Eye (tissue), 1 donor: ENCODE results near the gene SORCS2.
A peak's percentile ranks its signal among the peaks of the same experiment; 100 is the strongest.

Experiments
- DNase-seq: peaks from one replicate; pipeline ENCODE4 v3.0.0-alpha.2; 2015

Gene SORCS2

DNA sequence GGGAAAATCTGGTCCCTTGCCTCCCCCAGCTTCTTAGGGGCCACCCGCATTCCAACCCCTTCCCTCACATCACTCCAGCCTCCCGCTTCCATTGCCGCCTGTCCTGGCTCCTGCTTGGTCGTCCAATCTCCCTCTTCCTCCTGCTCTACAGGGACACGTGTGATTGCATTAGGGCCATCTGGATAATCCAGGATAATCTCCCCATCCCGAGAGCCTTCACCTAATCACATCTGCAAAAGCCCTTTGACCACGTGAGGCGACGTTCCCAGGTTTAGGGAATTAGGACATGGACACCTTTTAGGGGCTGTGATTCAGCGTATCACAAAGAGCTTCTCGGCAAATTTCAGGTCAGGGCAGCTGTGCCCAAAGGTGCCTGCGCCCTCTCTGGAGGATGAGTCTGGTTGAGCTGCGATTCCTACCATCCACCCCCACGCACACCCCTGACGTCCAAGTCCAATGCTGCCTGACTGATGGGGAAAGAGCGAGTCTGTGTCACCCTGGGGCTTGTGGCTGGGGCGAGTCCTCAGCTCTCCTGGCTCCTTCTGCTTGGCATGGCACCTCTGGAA, 137.8 kb downstream of the SORCS2 start:
- DNase-seq: no peak

DNA sequence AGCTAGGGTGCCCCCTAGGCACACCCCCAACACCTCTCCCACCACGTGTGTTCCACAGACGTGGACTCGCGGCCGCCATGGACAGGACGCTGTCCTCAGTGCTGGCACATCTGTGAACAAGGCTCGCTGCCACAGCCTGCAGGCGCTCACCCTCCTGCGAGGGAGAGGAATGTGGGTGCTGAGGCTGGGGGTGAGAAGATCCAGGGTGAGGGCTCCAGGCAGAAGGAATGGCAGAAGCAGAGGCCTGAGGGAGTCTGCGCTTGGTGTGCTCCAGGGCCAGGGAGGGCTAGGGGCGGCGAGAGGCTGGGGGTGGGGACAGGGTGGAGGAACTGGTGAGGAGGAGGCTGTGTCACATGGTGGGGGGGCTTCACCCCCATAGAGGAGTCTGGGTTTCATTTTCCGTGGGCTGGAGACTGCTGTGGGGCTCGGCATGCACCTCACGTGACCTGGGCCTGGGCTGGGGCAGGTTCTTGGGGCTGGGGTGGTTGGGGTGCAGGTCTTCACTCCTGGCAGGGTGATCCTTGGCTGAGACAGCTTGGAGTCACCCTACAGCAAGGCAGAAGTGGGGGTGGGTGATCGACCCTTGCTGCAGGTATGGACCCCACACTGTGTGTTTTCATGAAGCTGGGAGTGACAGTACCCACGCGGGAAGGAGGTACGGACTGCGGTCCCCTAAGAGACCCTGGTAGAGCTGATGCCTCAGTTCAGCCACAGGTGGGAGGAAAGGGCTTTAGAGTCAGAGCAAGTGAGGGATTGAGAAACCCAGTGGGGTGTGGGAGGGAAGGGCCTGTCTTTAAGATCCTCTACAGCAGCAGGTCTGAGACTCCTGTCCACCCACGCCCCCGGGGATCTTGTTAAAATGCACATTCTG, 138.7 kb downstream of the SORCS2 start:
- no peak for DNase-seq

DNA sequence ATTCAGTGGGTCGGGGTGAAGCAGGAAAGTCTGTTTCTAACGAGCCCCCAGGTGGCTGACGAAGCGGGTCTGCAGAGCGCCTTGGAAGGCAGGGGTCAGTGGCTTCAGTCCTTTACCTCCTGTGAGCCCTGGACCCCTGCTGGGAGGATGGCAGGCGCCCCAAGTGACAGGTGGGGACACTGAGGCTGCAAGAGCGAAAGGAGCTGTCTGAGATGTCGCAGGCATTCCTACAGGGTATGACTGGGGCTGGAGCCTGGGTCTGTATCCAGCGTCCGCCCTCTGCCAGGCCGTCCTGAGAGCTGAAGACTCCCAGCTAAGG, 139.3 kb downstream of the SORCS2 start:
- no peak for DNase-seq

DNA sequence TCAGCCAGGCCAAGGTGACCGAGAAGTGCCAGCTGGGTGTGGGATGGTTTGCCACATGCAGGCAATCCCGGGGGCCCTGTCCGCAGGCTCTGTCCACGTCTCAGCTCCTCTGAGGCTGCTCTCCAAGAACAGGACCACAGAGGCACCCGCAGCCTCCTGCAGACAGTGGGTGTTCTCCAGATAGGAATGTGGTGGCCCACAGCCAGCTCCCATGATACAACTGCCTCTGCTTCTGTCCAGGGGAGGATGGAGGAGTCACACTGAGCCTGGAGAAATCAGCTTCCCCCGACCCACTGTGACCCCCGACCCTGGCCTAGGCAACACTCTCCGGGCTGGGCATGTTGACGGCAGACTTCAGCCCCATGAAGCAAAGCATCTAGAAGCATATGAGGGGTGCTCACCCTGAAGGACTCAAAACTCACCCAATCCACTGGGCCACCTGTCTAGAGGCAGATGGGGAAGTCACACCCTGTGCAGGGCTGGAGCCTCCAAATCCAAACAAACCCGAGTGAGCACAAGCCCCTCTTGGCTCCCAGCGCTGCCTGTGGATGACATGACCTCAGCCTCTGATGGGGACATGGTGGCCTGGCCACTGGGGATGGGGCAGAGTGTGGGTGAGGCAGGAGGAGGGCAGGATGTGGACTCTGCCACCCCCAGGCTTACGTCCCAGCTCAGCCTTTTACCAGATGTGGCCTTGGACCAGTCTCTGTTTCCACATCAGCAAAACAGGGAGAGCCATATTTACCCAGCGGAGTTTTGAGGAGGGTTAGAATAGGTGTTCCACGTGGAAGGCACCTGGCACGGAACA, 140.1 kb downstream of the SORCS2 start:
- no peak for DNase-seq

DNA sequence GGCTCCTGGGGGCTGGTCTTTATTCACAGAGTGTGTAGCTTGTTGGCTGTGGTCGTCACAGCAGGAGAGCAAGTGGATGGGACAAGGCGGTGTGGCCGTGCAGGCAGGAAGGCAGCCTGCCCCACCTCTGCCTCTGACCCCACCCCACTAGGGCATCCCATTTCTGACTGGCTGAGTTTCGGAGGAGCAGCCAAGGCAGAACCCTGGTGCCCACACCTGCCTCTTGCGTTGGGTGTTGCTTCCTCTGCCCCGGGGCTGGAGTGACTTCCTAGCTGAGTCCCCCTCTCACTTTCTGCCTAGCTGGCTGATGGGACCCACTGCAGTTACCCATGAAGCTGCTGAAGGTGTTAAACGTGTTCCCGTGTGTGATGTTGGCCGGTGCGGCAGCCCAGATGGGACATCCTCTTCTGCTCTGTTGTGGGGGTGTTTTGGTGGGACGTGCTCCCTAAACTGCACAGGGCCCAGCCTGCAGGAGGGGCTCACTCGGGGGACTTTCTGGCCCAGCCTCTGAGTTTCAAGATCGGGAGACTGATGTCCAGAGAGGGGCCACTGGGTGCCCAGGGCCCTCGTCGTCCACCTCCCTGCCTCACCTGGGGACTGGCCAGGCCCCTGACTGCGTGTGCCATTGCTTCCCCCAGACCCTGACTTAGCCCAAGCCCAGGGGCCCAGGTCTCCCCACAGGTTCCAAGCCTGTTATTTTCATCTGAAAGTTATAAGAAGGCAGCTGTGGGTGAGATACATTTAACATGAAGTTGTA, 140.9 kb downstream of the SORCS2 start:
- no peak for DNase-seq

DNA sequence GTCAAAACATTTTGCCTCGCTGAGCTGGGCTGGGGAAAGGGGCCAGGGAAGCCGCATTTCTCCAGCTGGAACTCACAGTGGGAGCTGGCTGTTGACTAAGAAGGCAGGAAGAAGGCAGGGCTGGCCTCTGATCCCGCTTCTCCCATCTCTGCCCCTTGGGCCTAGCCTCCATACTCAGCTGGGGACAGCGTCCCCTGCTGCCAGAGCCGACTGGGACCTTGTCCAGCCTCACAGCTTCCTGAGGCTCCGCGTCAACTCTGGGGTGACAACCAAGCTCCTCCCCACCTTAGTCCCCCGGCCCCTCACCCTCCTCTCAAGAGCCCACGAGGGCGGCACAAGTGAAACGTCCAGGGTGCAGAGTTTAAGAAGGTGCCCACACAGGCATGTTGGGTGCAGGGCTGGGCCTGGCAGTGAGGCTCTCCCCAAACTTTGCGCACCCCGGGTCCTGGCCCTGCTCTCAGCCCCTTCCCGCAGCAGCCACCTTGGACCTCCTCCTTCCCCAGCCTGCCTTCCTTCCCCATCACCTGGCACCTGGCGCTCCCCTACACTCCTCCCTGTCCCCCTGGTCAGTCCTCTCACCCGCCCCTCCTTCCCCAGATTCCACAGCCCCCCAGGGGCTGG, 141.6 kb downstream of the SORCS2 start:
- no peak for DNase-seq

DNA sequence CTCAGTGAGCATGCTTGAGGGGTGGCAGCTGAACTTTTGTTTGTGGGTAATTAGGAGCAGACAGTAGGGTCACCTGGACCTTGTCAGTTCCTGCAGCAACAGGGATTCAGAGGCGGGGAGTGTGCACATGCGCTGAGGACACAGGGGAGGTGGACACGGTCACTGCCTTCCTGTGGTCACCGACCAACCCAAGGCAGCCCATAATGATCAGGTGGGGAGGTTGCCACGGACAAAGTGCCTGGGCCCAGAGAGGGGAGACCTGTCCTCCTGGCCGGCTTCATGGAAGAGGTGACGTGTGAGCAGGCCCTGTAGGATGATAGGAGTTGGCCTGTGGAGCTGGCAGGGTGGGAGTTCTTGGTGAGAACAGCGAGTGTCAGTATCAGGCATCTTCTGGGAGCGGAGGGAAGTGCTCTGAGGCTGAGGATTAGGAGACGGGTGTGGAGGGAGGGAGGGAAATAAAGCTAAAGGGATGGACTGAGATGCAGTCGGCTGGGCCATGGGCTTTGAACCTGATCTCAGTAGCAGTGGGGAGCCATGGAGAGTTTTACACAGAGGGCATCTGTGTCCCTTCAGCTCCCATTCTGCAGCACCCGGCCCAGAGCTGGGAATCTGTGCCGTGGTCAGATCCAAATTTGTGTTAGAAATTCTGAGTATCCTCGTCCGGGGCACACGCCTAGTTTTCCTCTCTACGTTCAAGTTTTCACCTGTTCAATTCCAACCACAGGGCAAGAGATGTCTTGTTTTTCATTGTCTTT, 142.4 kb downstream of the SORCS2 start:
- no peak for DNase-seq

DNA sequence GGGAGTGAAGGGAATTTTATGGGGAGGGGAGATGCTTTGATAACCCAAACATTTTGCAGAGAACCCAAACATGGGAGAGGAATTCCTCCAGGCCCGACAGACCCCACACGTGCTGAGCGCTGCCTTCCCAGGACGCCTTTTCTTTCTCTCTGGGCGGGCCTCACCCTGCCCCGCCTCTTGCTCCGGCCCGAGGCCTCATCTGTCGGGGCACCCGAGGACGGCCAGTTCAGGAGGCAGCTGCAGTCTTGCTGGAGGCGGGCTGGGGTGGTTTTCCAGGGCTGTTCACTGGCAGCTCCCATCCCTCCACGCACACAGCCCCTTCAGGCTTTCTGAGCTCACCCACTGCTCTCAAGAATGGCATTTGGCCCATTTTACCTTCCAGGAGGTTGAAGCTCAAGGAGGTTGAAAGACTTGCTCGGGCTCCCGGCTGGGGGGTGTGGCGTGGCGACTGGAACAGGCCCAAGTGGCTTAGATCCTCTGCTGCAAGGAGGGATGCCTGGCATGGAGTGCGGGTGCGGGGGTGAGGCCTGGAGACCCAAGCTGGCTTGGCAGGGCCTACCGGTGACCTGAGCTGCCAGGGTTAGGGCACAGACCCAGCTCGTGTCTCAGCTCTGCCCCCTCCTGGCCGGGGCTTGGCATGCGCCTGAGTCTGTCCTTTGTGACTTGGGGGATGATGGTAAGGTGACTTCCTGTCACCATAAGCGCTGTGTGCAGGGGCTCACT, 143.2 kb downstream of the SORCS2 start:
- DNase-seq: peak; percentile 72

DNA sequence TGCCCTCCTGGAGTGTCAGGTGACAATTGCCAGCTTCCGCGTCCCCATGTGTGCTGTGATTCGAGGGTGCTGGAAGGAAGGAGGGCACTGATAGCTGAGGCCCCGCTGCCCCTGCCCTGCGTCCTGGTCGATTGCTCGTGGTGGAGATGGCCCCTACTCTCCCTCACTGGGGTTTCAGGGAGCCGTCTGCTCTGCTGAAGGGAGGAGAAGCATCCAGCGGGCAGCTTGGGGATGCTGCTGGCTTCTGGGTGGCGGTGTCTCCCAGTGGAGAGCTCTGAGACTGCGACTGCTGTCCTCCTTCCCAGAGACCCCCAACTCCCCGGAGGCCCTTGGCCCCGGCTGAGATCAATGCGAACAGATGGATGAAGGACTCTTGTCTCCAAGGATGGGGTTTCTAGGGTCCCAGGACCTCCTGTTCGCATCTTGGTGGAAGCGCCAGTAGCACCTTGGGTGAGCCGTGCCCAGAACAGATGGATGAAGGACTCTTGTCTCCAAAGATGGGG, 143.8 kb downstream of the SORCS2 start:
- no peak for DNase-seq

DNA sequence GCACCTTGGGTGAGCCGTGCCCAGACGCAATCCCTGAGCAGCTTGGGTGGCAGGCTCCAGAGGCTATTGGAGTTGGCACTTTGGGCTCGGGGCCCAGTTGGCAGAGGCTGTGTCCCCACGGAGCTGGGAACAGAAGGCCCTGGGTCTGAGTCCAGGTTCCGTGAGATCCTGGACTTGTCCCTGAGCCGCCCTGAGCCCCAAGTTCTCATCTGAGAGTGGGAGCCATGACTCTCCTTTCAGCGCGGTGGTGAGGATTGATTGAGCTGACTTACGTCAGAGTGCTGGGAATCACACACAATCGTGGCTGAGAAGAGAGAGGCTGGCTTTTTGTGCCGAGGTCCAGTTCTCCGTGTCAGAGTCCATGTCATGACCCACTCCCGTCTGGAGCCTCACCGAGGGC, 144.4 kb downstream of the SORCS2 start:
- no peak for DNase-seq

DNA sequence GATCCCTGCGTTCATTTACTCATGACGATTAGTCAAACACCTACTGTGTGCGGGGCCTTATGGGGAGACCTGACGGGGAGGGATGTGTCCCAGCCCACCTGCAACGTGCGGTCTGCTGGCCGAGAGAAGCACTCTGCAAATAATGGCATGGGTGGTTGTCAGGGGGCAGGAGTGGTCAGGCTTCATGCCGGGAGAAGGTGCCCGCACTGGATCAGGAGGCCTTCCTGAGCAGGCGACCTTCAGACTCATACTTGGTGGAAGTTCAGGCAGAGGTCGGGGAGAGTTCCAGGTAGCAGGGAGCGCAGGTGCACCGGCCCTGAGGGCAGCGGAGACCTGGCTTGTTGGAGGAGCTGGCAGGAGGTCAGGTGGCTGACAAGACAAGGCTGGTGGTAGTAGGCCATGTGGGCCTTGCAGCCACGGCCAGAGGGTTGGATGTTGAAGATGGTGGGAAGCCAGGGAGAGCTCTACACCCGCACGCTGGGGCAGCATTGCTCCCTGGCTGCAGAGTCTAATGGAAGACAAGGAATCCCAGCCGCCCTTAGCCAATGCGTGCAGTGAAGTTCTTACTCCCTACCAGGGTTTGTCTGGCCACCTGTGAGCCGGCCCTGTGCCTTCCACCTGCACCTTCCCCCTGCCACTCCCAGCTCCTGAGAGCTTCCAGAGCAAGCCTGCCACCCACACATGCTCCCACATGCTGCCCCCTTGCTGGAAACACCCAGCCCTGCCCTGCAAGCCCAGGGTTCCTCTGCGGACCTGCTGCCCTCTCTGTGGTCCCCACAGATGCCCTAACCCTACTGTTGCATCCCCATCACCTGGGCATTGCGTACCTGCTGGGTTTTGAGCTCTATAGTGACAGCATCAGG, 145.1 kb downstream of the SORCS2 start:
- DNase-seq: no peak

DNA sequence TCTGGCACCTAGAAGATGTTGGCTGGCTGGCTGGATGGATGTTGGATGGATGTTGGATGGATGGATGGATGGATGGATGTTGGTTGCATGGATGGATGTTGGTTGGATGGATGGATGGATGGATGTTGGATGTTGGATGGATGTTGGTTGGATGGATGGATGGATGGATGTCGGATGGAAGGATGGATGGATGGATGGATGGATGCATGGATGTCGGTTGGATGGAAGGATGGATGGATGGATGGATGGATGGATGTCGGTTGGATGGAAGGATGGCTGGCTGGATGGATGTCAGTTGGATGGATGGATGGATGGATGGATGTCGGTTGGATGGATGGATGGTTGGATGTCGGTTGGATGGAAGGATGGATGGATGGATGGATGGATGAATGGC, 145.7 kb downstream of the SORCS2 start:
- DNase-seq: no peak

DNA sequence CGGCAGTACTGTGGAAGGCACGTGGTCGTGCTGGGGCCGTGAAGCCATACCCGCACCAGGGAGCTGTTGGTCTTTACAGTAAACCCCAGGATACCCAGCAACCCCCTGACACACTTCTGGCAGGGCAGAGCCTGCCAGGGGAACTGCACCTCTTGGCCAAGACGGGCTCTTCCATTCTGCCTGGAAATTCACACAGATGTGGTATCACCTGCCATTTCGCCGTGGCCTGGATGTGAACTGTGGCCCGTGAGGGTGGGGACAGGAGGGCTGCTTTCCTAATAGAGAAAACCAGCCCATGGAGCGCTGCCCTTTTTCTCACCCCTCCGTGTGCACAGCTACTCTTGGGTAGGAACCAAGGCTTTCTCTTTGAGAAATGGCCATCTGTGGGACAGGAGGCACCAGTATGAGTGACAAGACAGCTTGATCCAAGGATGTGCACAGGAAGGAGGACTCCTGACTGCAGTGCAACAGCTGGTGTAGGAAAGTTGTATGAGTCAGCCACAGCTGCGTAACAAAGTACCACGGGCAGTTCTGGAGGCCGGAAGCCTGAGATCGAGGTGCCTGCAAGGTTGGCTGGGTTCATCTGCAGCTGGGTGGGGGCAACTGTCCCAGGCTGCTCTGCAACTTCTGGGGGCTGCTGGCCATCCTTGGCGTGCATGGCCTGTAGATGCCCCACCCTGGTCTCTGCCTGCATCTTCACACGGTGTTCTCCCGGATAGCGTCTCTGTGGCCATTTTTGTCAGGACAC, 146.7 kb downstream of the SORCS2 start:
- DNase-seq: no peak

DNA sequence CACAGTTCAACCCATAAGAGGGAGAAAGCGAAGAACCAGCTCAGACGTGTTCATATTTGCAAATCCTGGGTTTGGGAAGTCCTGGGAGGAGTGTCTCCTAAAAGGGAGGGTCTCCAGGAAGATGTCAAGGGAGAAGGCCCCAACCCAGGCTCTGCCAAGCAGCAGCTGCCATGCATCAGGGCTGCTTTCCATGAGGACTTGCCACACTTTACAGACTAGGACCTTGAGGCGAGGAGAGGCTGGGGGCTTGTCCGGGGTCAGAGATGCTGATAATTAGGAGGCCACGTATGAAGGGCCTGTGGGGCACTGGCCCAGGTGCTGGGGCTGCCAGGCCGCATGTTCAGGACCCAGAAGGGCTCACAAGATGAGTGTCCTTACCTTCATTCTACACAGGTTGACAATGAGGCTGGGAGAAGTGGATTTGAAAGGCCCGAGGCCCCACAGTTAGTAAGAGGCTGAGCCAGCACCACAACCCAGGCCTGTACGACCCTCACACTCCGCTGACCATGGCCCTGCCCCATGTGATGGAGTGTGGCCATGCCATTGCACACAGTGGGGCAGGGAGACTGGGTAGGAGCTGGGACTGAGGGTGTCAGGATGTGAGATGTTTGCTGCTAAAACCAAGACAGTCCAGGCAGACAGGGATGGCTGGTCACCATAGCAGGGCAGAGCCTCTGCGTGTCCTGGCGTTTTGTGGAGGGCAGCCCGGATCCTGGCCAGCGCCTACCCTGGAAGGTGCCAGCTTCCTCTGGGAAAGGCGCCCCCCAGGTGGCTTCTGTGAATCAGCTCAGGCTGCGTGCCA, 147.6 kb downstream of the SORCS2 start:
- DNase-seq: no peak

DNA sequence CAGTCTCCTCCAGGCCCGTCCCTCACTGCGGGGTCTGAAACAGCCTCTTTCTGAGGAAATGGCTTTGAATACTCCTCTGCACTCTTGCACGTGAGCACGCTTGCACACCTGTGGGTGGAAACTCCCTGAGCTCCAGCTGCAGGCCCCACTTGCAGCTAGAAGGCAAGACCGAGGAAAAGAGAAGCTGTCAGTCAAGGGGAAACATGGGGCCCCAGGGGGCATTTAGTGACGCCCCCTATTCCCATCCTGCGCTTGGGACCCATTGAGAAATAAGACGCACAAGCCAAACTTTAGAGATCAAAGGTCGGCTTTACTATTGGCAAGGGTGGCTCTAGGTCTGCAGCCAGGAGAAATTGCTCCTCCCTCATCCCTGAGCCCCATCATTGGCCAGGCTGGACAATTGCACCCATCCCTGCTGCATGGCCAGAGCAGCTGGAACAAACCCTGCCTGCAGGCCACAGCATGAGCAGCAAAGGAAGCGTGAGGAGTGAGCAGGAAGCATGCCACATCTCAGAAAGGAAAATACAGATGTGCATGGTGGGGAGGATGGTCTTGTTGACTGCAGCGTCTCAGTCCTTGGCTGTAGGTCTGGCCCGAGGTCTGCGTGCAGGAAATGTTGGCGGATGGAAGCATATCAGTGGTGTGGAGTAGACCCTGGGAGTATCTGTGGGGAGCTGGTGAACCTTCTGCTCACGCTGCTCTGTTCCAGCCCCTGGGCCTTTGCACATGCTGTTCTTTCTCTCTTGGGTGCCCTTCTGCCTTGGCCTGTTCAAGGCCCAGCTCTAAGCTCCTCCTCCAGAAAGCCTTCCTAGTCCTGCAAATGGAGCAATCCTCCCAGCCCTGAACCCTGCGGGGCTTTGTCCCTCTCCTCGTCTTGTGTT, 148.5 kb downstream of the SORCS2 start:
- no peak for DNase-seq

DNA sequence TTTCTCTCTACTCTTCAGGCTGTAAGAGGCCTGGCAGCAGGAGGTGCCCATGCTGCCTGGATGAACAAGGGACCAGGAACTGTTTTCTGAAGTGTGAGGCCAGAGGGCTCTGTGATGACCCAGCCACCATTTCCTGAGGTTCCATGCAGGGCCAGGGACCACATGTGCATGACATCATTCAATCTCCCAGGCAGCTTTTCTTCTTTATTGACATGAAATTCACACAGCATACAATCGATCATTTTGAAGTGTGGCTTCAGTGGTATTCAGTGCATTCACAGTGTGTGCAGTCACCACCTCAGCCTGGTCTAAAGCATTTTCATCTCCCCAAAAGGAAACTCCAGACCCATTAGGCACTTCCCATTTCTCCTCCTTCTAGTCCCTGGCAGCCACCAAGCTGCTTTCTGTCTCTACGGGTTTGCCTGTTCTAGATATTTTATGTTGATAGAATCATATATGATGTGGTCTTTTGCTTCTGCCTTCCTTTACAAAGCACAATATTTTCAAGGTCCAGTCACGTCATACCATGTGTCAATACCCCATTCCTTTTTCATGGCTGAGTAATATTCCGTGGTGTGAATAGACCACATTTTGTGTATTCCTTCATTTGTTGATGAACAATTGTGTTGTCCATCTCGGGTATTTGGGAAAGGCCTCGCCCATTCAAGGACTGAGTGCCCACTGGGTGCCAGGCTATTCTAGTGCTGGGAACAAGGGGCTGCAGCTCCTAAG, 149.3 kb downstream of the SORCS2 start:
- no peak for DNase-seq
